ENCODE results near the gene MELTF.

The MELTF gene

GRCh38 chr3:197002701-197003454 is 26.7 kb downstream of the MELTF start:
- H3K4me3 ChIP-seq (ENCODE audit: low read depth, low read length): peak overlapping the region; percentile 62
- TF ChIP-seq CTCF (IDR thresholded peaks at IDR 0.05; ENCODE audit: borderline replicate concordance, insufficient read depth, low read depth, low read length): peak; percentile 85

GRCh38 chr3:197001972-197002700 is 27.5 kb downstream of the MELTF start:
- no peak for TF ChIP-seq CTCF (IDR thresholded peaks at IDR 0.05; ENCODE audit: borderline replicate concordance, insufficient read depth, low read depth, low read length)
- peak overlapping the region; percentile 62 for H3K4me3 ChIP-seq (ENCODE audit: low read depth, low read length)

- no peak for TF ChIP-seq CTCF (IDR thresholded peaks at IDR 0.05; ENCODE audit: borderline replicate concordance, insufficient read depth, low read depth, low read length)
- H3K4me3 ChIP-seq (ENCODE audit: low read depth, low read length): no peak overlapping the region
These were observed 28.3 kb downstream of the MELTF start for GRCh38 chr3:197001106-197001971.

- no peak for TF ChIP-seq CTCF (IDR thresholded peaks at IDR 0.05; ENCODE audit: borderline replicate concordance, insufficient read depth, low read depth, low read length)
- H3K4me3 ChIP-seq (ENCODE audit: low read depth, low read length): no peak overlapping the region
These were observed 29.4 kb downstream of the MELTF start for GRCh38 chr3:197000211-197000610.

GRCh38 chr3:196998966-196999760 is 30.5 kb downstream of the MELTF start:
- H3K4me3 ChIP-seq (ENCODE audit: low read depth, low read length): no peak overlapping the region
- TF ChIP-seq CTCF (IDR thresholded peaks at IDR 0.05; ENCODE audit: borderline replicate concordance, insufficient read depth, low read depth, low read length): no peak

- TF ChIP-seq CTCF (IDR thresholded peaks at IDR 0.05; ENCODE audit: borderline replicate concordance, insufficient read depth, low read depth, low read length): no peak
- no peak overlapping the region for H3K4me3 ChIP-seq (ENCODE audit: low read depth, low read length)
These were observed 32.3 kb downstream of the MELTF start for GRCh38 chr3:196997311-196997710.
